Amygdala (tissue), 56 donors: ENCODE measurements around the gene PSKH1.
"Not testable (repeated sequence)": the region's sequence is repeated elsewhere in the genome, so short reads cannot be mapped to it uniquely, and the experiment has no call there.

Experiments used
- DNase-seq, 56 donors: peaks; one replicate each; lab custom pipeline; 2025; lab: John Stamatoyannopoulos, UW

PSKH1 gene

GRCh38 chr16:67884684-67885083, 8.4 kb upstream of the PSKH1 start, which contains the start of gene NRN1L:
TSS of gene NRN1L (plus strand) at chr16:67884885. CDS start at chr16:67884904, 19 bp downstream.
- DNase-seq = peak in 55 of 56 donors; percentile 18 to 95 (median 84)

- no peak for DNase-seq
Observed at GRCh38 chr16:67885545-67885944, 7.5 kb upstream of the PSKH1 start.

- no peak for DNase-seq
Observed at GRCh38 chr16:67885976-67886375, 7.1 kb upstream of the PSKH1 start.

GRCh38 chr16:67886387-67886786, 6.7 kb upstream of the PSKH1 start:
- DNase-seq = no peak

- no peak for DNase-seq
Observed at GRCh38 chr16:67888331-67888730, 4.7 kb upstream of the PSKH1 start.

- no peak for DNase-seq
Observed at GRCh38 chr16:67892375-67892774, 679 bp upstream of the PSKH1 start.

- DNase-seq = peak in 1 of 56 donors; percentile 35
Observed at GRCh38 chr16:67893743-67894399, 817 bp downstream of the PSKH1 start.

GRCh38 chr16:67897231-67897630, 4.2 kb downstream of the PSKH1 start:
- DNase-seq = peak in 12 of 56 donors; percentile 8 to 36 (median 16)

- DNase-seq = no peak
Observed at GRCh38 chr16:67901734-67902133, 8.7 kb downstream of the PSKH1 start.

GRCh38 chr16:67902831-67903230, 9.8 kb downstream of the PSKH1 start:
- no peak for DNase-seq

GRCh38 chr16:67907397-67908180, 14.5 kb downstream of the PSKH1 start:
- no peak for DNase-seq

GRCh38 chr16:67909056-67909742, 16.1 kb downstream of the PSKH1 start:
- DNase-seq = no peak

- DNase-seq = peak in 50 of 56 donors; percentile 22 to 96 (median 78)
Observed at GRCh38 chr16:67910158-67910557, 17.1 kb downstream of the PSKH1 start.

GRCh38 chr16:67914758-67915495, 21.9 kb downstream of the PSKH1 start:
- no peak for DNase-seq

GRCh38 chr16:67915496-67915769, 22.4 kb downstream of the PSKH1 start:
- DNase-seq = not testable (repeated sequence)

GRCh38 chr16:67915831-67916723, 23.0 kb downstream of the PSKH1 start:
- peak in 1 of 56 donors; percentile 27 for DNase-seq

GRCh38 chr16:67917140-67917851, 24.2 kb downstream of the PSKH1 start:
- DNase-seq = peak in 42 of 56 donors; percentile 19 to 85 (median 48)

GRCh38 chr16:67917852-67918236, 24.8 kb downstream of the PSKH1 start:
- peak in 4 of 56 donors; percentile 35 to 54 (median 44) for DNase-seq

GRCh38 chr16:67919622-67920221, 26.7 kb downstream of the PSKH1 start:
- DNase-seq = no peak
